Gastroesophageal sphincter (tissue), 4 donors: ENCODE data around the gene ERC1. TPM values are rescaled to one million over a fixed set of nuclear protein-coding genes. Genes with fewer than 3 reads are reported as not detected.

ENCODE experiments used
- ATAC-seq: fragments of 150-250 bp; one replicate; pipeline ENCODE4 v1.9.1; 2016; ENCODE audit warnings: mild to moderate bottlenecking, moderate library complexity
- H3K27ac ChIP-seq, 4 donors: fragments of 200-600 bp; sonication (generic) in 3 of 4; 1 replicate in 3 of 4; 2 replicates in 1 of 4; pipeline ENCODE4 v1.5.1; 2016 to 2019
- H3K27me3 ChIP-seq: fragments of 200-600 bp; sonication (generic); one replicate; pipeline ENCODE4 v1.5.1; 2019
- H3K36me3 ChIP-seq, 2 donors: fragments of 200-600 bp; sonication (generic); one replicate each; pipeline ENCODE4 v1.5.1; 2019; ENCODE audit warnings: control low read depth in 1 of 2
- H3K4me1 ChIP-seq, 3 donors: fragments of 200-600 bp; sonication (generic); 1 replicate in 2 of 3; 2 replicates in 1 of 3; pipeline ENCODE4 v1.5.1; 2016 to 2019; ENCODE audit warnings: control low read depth in 2 of 3
- H3K4me3 ChIP-seq, 2 donors: fragments of 200-600 bp; sonication (generic); one replicate each; pipeline ENCODE4 v1.5.1; 2019; ENCODE audit warnings: mild to moderate bottlenecking in 1 of 2, moderate library complexity in 1 of 2
- H3K9me3 ChIP-seq, 3 donors: fragments of 200-600 bp; sonication (generic); one replicate each; pipeline ENCODE4 v1.5.1; 2017 to 2019; ENCODE audit warnings: control low read depth in 2 of 3
- EP300 ChIP-seq: sonication (generic); formaldehyde crosslinking; IDR thresholded peaks from one replicate; pipeline ENCODE4 v1.6.1; 2017; ENCODE audit warnings: antibody characterized with exemption, mild to moderate bottlenecking
- POLR2A ChIP-seq, 2 donors: fragments of 450-650 bp; IDR thresholded peaks; one replicate each; pipeline ENCODE4 v1.6.1; 2017; ENCODE audit warnings: antibody characterized with exemption in 2 of 2, mild to moderate bottlenecking in 2 of 2, moderate library complexity in 1 of 2
- POLR2AphosphoS5 ChIP-seq: sonication (generic); formaldehyde crosslinking; IDR thresholded peaks from one replicate; pipeline ENCODE4 v1.6.1; 2017; ENCODE audit warnings: antibody characterized with exemption
- WGBS, 2 donors: methylation state at CpG; one replicate each; pipeline ENCODE4 v1.1.5; 2018; ENCODE audit warnings: low coverage in 1 of 2; 5-methylcytosine and 5-hydroxymethylcytosine counted together
- total RNA-seq, 4 donors: library from RNA; depleted of rRNA; stranded (reverse); fragments of >200 nt; gene quantifications; one replicate each; pipeline ENCODE4 v1.1.0, GENCODE V29; 2016
- TF ChIP-seq, protein P1 (sequence below), 4 experiments: fragments of 200-600 bp in 2 of 4; fragments of 450-650 bp in 2 of 4; sonication (generic) in 1 of 4; IDR thresholded peaks; one replicate each; pipeline ENCODE4 v1.5.1; 2017 to 2019; ENCODE audit warnings: antibody characterized with exemption in 4 of 4, mild to moderate bottlenecking in 2 of 4, moderate library complexity in 2 of 4

Gene ERC1
- total RNA-seq, 4 donors from 2014 or later, result 38.3 to 80.2 (median 58.4) TPM

DNA sequence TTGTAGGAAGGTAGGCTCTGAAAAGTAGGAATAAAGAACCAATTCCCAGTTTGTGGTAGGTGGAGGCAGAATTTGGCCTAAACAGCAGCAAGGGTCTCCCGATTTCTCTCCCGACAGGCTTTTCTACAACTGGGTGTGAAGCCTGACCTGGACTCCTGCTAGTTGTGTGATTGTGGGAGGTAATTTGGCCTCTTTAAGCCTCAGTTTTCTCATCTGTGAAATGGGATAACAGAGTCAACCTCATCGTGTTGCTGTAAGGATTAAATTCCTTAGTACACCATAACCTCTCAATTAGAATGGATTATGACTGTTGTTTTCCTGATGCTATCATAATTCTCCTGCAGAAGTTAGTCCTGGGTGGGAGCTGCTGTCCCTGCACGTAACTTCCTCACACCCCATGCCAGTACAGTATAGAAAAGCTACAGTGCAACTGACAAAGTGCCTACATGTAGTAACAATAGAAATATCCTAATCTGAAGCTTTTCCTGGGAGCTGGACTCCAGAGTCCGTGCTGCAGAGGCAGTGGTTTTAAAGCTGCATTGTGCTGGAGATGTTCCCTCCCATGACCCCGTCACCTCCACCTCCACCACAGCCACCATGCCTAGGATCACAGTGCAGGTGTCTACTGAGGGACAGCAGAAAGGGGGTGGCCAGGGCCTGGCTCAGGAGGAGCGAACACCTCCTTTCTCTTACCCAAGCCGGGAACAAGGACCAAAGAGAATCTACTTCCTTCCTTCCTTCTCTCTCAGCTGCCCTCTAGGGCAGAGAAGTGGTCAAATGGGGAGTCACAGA, 526.9 kb downstream of the ERC1 start:
- H3K4me1 ChIP-seq, result peaks cover 0 to 11% (median 0%) of the 10 kb centered on the region in 3 donors
- WGBS, 2 donors, result 79 to 90% methylated on average over 3 to 4 of the region's 8 CpGs
- no peaks in the 10 kb centered on the region for H3K36me3 ChIP-seq
- peaks cover 0 to 8% (median 0%) of the 10 kb centered on the region in 3 donors for H3K9me3 ChIP-seq
- H3K27ac ChIP-seq, result no peak overlapping the region
- H3K4me3 ChIP-seq, result no peak overlapping the region
- peaks cover 30% of the 10 kb centered on the region for H3K27me3 ChIP-seq
- ATAC-seq, result no peak
- TF ChIP-seq, protein P1, sequence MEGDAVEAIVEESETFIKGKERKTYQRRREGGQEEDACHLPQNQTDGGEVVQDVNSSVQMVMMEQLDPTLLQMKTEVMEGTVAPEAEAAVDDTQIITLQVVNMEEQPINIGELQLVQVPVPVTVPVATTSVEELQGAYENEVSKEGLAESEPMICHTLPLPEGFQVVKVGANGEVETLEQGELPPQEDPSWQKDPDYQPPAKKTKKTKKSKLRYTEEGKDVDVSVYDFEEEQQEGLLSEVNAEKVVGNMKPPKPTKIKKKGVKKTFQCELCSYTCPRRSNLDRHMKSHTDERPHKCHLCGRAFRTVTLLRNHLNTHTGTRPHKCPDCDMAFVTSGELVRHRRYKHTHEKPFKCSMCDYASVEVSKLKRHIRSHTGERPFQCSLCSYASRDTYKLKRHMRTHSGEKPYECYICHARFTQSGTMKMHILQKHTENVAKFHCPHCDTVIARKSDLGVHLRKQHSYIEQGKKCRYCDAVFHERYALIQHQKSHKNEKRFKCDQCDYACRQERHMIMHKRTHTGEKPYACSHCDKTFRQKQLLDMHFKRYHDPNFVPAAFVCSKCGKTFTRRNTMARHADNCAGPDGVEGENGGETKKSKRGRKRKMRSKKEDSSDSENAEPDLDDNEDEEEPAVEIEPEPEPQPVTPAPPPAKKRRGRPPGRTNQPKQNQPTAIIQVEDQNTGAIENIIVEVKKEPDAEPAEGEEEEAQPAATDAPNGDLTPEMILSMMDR (IDR thresholded peaks at IDR 0.05), result no peak
- TF ChIP-seq POLR2AphosphoS5, result no peak

DNA sequence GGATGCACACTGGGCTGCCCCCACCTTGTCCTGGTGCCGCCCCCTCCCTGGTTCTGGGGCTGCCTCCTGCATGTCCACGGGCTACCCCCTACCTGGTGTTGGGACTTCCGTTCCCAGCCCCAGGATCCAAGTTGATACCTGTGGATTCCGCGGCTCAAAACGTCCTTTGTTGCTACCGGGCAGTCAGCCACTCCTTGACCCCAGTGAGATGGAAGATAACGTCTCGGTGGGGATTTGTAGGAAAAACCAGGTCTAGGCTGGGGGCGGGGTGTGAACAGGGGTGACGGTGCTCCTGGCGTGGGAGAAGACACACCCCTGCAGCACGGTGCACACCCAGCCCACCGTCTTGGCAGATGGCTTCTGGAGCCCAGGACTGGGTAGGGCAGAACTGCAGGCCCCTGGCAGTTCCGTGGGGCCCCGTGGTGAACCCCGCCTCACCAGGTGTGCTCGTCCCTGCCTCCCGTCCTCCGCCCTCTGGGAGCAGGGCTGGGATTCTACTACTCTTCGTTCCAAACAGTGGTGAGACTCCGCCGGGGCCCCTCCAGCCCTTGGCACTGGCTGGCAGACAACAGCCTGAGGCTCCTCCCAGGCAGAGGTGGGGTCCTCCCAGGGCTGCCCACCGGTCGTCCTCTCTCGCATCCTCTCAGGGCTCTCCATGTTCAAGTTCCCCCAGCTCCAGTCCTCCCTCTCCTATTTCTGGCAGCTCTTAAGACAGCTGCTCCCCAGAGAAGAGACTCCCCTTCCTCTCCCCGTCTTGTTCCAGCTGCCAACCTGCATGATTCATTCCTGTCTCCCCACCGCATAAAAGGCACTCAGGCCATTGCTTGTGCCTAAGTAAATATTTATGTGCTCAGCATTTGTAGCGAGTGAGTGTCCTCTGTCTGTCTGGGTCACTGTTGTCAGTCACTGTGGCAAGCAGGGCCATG, 527.8 kb downstream of the ERC1 start:
- Histone ChIP-seq H3K36me3 (no peaks in the 10 kb centered on the region), H3K27ac (no peak overlapping the region), H3K4me1 (peaks cover 0 to 11% (median 0%) of the 10 kb centered on the region in 3 donors), H3K4me3 (no peak overlapping the region), H3K27me3 (peaks cover 38% of the 10 kb centered on the region), H3K9me3 (peaks cover 0 to 8% (median 0%) of the 10 kb centered on the region in 3 donors)
- 33 to 43% methylated on average over 3 to 5 of the region's 29 CpGs for WGBS, 2 donors
- no peak for TF ChIP-seq EP300
- no peak for ATAC-seq

GRCh38 chr12:1519642-1520041, 528.6 kb downstream of the ERC1 start:
- H3K9me3 ChIP-seq, result peaks cover 0 to 8% (median 0%) of the 10 kb centered on the region in 3 donors
- TF ChIP-seq POLR2A (IDR thresholded peaks at IDR 0.05), result no peak
- no peak for TF ChIP-seq POLR2AphosphoS5
- no peak for TF ChIP-seq EP300
- TF ChIP-seq, protein P1 (IDR thresholded peaks at IDR 0.05), result no peak
- H3K27ac ChIP-seq, result no peak overlapping the region
- 80% methylated on average over 1 of the region's 5 CpGs; no CpG with 5 or more reads in 1 of the 2 donors for WGBS, 2 donors
- H3K36me3 ChIP-seq, result no peaks in the 10 kb centered on the region
- H3K27me3 ChIP-seq, result peaks cover 45% of the 10 kb centered on the region
- H3K4me1 ChIP-seq, result peaks cover 0 to 11% (median 0%) of the 10 kb centered on the region in 3 donors
- no peak for ATAC-seq
- H3K4me3 ChIP-seq, result no peak overlapping the region

- peaks cover 59% of the 10 kb centered on the region for H3K27me3 ChIP-seq
- no peak overlapping the region for H3K4me3 ChIP-seq
- H3K27ac ChIP-seq, result no peak overlapping the region
- 100% methylated on average over 2 of the region's 8 CpGs; no CpG with 5 or more reads in 1 of the 2 donors for WGBS, 2 donors
- ATAC-seq, result no peak
- no peak for TF ChIP-seq POLR2A (IDR thresholded peaks at IDR 0.05)
- TF ChIP-seq EP300, result no peak
- TF ChIP-seq, protein P1 (IDR thresholded peaks at IDR 0.05), result no peak
- no peak for TF ChIP-seq POLR2AphosphoS5
- no peaks in the 10 kb centered on the region for H3K9me3 ChIP-seq
- no peaks in the 10 kb centered on the region for H3K36me3 ChIP-seq
- H3K4me1 ChIP-seq, result peaks cover 0 to 11% (median 0%) of the 10 kb centered on the region in 3 donors
Observed at GRCh38 chr12:1523046-1523445, 532.0 kb downstream of the ERC1 start.

GRCh38 chr12:1523558-1524050, 532.6 kb downstream of the ERC1 start:
- H3K27ac ChIP-seq, result no peak overlapping the region
- peaks cover 0 to 11% (median 0%) of the 10 kb centered on the region in 3 donors for H3K4me1 ChIP-seq
- TF ChIP-seq POLR2A (IDR thresholded peaks at IDR 0.05) (no peak), POLR2AphosphoS5 (no peak), EP300 (no peak)
- TF ChIP-seq, protein P1 (IDR thresholded peaks at IDR 0.05), result no peak
- no peaks in the 10 kb centered on the region for H3K36me3 ChIP-seq
- no peaks in the 10 kb centered on the region for H3K9me3 ChIP-seq
- no peak for ATAC-seq
- H3K27me3 ChIP-seq, result peaks cover 58% of the 10 kb centered on the region
- H3K4me3 ChIP-seq, result no peak overlapping the region
- 63 to 81% methylated on average over 6 to 13 of the region's 13 CpGs for WGBS, 2 donors
